HFF-Myc (cell line): ENCODE results near the gene HNF1A.
A peak's percentile ranks its signal among the peaks of the same experiment; 100 is the strongest.
"Not testable (repeated sequence)": the region's sequence is repeated elsewhere in the genome, so short reads cannot be mapped to it uniquely, and the experiment has no call there.

ENCODE experiments used
- DNase-seq: peaks from one replicate; pipeline ENCODE4 v3.0.0-alpha.2; 2011; ENCODE audit warnings: low read depth; ENCODE audit errors: extremely low read depth
- H3K4me3 ChIP-seq: replicated peaks from 2 replicates; pipeline ENCODE4 v1.5.1; 2011; ENCODE audit warnings: low read depth, mild to moderate bottlenecking, control low read depth, low read length
- CTCF ChIP-seq: IDR thresholded peaks from 2 replicates; pipeline ENCODE4 v1.5.1; 2012; ENCODE audit warnings: mild to moderate bottlenecking, low read depth, low read length, control low read depth; ENCODE audit errors: missing control alignments

HNF1A gene

GRCh38 chr12:120941846-120942405 lies 36.4 kb upstream of the HNF1A start:
- no peak for DNase-seq
- TF ChIP-seq CTCF, result no peak
- no peak overlapping the region for H3K4me3 ChIP-seq

DNA sequence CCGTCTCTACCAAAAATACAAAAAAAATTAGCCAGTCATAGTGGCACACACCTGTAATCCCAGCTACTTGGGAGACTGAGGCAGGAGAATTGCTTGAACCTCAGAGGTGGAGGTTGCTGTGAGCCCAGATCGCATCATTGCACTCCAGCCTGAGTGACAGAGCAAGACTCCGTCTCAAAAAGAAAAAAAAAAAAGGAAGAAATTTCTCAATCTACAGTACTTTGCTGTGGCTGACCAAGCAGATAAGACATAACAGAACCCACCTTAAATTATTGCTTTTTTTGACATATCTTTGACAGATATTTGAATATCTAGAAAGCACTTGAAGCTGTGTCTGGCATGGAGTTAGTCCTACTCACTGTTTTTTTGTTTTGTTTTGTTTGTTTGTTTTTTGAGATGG lies 34.9 kb upstream of the HNF1A start:
- no peak for TF ChIP-seq CTCF
- DNase-seq, result no peak
- no peak overlapping the region for H3K4me3 ChIP-seq

DNA sequence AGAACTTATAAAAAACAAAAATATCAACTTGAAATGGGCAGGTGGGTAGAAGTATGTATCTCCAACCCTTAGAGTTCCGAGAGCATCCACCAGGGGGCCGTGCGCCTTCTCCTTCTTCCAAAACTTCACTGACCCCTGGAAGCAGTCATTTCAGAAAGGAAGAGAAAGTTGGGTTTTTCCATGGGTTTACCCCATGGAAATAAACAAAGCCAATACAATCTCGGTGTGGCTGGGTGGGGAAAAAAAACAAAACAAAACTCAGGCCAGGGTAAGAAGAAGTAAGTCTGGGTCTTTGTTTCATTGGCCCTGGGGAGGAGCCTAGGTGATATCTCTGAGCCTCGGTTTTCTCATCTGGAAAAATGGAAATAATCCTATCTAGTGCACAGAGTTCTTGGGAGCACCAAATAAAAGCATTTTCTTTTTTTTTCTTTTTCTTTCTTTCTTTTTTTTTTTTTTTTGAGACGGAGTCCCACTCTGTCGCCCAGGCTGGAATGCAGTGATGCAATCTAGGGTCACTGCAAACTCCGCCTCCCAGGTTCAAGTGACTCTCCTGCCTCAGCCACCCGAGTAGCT lies 33.6 kb upstream of the HNF1A start:
- no peak overlapping the region for H3K4me3 ChIP-seq
- TF ChIP-seq CTCF, result peak; percentile 86
- DNase-seq, result peak; percentile 11

GRCh38 chr12:120945516-120945915 lies 32.8 kb upstream of the HNF1A start:
- not testable (repeated sequence) for DNase-seq, H3K4me3 ChIP-seq

GRCh38 chr12:120950260-120950799 lies 28.0 kb upstream of the HNF1A start:
- not testable (repeated sequence) for H3K4me3 ChIP-seq, DNase-seq

- DNase-seq, result no peak
- H3K4me3 ChIP-seq, result no peak overlapping the region
- no peak for TF ChIP-seq CTCF
These were observed 27.5 kb upstream of the HNF1A start for GRCh38 chr12:120950807-120951206.

- no peak for TF ChIP-seq CTCF
- no peak overlapping the region for H3K4me3 ChIP-seq
- DNase-seq, result no peak
These were observed 23.1 kb upstream of the HNF1A start for GRCh38 chr12:120955232-120955631.
